HG03558 (cell line): ENCODE data around the gene FGF12.

Source experiments
- ATAC-seq: cut with Tn5 transposase; IDR thresholded peaks from one replicate; pipeline ENCODE4 v1.9.1; 2021; ENCODE audit warnings: moderate number of reproducible peaks; ENCODE audit not compliant: unreplicated experiment; ENCODE audit errors: extremely low read depth

The FGF12 gene

DNA sequence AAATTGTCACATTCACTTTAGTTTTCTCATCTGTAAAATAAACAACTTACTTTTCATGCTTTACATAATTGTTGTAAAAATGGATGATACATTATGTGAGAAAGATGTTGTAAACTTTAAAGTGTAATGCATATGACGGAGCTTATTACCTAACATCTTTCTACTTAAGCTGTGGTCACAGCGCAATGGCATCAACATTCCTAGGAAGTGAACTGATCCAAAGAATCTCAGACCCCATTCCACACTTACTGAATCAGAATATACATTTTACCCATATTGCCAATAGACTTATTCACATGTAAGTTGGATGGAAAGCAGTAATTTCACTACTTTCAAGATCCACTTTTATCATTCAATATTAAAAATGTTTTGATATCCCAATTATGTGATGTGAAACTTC is 497.5 kb downstream of the FGF12 start:
- no peak for ATAC-seq

DNA sequence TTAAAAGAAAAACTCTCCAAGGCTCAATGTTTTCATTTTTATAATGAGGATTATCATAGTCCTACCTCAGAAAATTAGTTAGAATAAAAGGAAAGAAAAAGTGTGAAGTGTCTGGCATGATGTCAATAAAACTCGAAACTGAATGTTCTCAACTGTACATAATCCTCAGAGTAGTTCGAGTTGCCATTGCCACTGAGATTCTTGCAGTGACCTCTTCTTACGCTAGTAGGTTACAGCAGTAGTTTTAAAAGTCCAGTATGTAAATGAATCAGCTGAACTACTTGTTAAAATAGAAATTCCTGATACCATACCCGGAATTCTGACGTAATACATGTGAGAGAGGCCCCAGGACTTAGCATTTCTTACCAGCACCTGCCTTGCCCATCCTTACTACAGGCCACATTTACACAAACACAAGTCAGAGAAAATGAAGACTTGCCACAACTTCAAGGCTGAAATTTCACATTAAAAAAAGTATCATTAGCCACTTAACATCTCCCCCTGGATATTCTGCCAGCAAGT is 502.6 kb downstream of the FGF12 start:
- ATAC-seq, result no peak

GRCh38 chr3:192223815-192224214 is 503.5 kb downstream of the FGF12 start:
- no peak for ATAC-seq

DNA sequence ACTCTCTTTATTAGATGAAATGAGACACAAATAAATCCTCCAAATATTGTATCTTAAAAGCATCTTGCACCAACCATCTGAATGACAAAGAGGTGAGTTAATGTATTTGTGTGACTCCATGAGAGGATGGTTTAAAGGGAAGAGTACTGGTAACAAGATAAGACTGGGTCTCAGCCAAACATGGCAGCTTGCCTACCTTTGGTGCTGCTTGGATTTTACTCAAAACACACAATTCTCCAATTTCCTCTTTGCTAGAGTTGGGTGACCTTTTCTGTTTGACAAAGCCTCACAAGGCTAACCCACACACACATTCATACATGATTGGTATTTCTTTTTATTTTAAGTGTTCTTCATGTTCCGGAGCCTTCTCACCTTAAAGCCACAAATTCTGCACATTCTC is 506.4 kb downstream of the FGF12 start:
- no peak for ATAC-seq

DNA sequence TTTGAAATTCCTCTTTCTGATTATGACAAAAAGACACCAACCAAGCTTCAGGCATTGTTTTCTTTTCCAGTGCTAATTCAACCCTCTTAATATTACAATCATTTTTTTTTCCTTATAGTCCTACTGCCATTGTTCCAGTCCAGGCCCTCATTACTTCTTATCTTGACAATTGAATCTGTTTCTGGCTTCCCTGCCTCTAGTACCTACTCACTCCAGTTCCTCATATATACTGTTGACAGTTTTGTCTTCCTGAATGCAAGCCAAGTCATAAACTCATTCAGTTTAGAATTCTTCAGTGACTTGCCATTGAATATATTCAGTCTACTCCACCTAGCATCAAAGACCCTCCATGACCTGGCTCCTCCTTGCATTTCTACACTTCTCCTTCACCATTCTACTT is 507.4 kb downstream of the FGF12 start:
- ATAC-seq, result no peak

GRCh38 chr3:192216067-192216466 is 511.3 kb downstream of the FGF12 start:
- ATAC-seq, result no peak

DNA sequence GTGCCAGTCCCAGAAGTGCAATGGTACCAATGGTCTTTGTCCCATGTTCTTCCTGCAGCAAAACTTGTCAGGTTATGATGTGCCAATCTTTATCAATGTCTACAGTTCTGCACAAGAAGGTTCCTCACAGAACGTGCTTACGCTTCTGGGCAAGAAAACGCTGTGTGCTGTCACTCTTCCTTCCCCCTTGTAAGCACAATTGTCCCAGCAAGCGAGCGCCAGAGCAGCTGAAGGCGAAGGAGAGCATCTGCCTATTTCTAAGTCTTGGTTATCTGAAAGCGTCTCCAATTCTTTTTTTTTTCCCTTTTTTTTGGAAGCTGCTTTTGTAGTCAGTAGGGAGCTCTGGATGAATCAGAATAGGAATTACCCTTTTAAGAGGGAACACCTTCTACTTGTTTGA is 514.4 kb downstream of the FGF12 start:
- ATAC-seq, result no peak

DNA sequence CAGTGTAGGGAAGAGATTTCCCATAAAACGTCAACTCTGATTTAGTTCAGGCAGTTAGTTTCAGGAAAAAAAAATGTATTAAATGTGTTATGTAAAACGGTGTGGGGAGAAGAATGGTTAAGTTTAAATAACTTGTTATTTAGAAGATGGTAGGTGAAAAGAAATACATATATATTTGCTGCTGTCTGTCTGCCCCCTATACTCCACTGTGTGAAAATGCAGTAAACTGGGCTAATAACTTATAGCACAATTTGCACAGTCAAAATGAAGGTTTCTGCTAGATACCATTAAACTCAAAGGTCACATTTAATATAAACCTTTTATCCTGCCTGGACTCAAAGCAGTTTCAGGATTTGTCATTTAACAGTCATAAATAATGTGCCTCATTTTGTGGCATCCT is 515.0 kb downstream of the FGF12 start:
- ATAC-seq, result no peak

DNA sequence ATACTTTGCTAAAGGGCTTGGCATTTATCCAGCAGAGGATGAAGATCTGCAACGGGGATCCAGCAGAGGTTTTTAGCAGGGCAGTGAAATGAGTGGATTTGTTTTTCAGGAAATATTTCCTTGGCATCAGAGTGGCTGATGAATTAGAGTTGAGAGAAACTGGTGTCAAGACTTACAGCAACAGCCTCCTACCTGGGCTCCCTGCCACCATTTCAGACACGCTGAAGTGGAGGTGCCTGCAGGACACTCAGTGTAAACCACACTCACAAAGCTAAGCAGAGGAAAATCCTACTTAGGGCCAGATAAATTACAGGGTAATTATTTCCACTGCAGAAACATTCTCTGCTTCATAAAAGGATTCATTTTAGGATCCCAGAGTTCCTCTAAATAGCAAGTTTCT is 519.7 kb downstream of the FGF12 start:
- no peak for ATAC-seq

DNA sequence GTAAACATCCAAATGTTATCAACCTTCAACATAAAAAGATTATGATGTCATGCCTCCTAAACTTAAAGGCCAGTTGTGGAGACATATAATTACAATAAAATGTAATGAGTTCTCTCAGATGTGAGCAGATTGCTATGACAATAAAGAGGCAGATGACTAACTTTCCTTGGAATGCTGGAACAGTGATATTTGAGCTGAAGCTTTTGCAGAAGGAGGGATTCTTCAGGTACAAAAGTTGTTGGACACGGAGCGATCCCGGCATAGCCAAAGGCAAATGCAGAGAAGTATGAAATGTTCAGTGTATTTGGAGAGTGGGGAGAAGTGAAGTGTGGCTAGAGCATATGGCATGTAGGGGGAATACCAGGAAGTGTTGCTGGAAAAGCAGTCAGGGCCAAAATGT is 520.1 kb downstream of the FGF12 start:
- no peak for ATAC-seq

GRCh38 chr3:192194085-192194484 is 533.3 kb downstream of the FGF12 start:
- no peak for ATAC-seq

DNA sequence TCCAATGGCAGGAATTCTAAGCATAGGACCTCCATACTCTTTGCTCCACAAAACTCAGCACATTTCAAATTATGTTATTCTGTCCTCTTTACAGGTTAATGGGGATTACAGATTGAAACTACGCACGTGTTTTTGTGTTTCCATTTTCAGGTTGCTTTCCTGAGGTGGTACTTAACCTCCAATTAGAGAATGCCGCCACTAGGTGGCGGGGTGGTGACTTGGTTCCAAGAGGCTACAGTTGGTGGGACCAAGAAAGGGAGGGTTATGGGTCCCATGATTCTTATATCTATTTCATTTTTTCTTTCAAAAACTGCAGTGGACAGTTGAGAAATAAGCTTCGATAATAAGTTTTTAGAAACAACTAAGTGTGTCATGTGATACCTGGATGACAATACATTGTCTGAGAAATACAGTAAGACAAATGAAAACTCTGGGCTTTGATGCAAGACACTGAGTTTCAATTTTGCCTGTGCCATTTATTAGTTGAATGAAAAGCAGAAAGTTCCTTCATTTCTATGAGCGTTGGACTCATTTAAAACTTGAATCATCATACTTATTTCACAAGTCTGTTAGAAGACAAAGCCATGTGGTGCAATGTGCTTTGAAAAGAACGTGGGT is 539.0 kb downstream of the FGF12 start:
- peak; percentile 69 for ATAC-seq

DNA sequence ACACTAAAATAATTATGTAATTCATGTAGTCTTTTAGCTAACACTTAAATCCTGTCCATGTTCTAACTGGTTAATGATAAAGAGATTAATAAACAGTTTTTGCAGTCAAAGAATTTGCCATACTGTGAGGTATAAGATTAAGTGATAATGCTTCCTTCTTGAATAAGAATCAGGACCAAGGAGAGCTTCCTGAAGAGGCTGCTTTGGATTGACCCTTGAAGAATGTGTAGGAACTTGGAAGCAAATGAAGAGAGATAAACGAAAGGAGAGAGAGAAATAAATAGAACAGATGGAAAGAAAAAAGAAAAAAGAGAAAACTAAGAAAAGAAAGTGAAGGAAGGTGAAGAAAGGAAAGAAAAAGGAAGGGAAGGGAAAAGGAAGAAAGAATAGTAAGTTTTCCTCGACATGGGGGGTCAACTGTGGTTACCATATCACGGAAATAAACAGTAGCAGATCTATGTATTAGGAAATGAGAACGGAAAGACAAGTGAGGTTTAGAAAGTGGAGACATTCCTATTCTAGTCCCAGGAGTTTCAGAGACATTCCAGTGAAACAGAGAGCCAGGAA is 539.8 kb downstream of the FGF12 start:
- ATAC-seq, result no peak

DNA sequence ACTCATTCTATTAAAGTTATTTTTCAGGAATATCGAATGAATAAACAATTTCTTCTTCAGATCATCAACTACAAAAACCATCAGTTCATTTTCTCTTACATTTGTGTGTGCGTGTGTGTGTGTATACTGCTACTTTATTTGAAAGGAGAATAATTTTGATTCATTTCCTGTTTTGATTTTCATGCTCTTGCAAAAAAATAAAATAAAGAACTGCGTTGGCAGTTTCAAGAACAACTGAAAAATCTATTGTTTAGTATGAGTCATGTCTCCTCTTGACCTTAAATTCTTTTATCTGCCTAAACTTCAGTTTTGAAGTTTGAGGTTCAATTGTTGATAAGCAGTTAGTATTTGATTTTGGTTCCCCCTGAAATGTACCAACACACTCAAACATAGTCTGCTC is 540.8 kb downstream of the FGF12 start:
- no peak for ATAC-seq

- no peak for ATAC-seq
Observed at GRCh38 chr3:192186045-192186444, 541.3 kb downstream of the FGF12 start.

GRCh38 chr3:192183109-192183508 is 544.2 kb downstream of the FGF12 start:
- no peak for ATAC-seq

DNA sequence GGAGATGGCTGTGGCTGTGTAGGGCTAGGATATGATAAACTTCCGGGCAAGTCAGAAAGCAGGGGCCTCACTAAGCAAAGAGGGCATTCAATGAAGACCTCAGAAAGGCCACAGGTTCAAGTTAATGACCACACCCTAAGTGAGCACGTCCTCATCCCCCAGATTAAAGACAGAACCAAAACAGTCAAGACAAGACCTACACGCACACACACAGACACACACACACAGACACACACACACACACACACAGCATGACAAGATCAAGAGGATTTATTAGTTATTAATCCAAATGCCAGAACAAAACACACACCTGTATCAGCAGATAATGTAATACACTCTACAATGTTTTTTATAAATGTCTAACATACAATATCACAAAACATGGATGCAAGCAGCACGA is 546.2 kb downstream of the FGF12 start:
- no peak for ATAC-seq

- ATAC-seq, result no peak
Observed at GRCh38 chr3:192177383-192177782, 550.0 kb downstream of the FGF12 start.

- ATAC-seq, result no peak
Observed at GRCh38 chr3:192174283-192174682, 553.1 kb downstream of the FGF12 start.

- ATAC-seq, result no peak
Observed at GRCh38 chr3:192171213-192171612, 556.1 kb downstream of the FGF12 start.

DNA sequence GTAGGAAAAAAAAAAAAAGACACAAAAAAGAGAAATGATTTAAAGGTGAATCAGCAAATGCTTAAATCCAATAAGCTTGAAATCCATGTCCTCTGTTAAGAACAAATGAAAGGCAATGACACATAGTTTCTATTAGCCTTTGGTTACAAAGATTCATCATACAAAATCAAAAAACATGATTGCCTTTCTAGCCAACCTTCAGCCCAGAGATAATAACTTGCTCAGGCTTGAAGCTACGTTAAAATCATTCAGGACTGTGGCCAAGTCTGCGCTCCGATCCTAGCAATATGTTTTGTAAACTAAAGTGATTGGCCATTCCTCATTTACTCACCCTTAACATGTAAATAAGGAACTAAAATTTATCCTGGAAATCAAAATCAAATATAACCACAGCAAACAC is 556.7 kb downstream of the FGF12 start:
- no peak for ATAC-seq

DNA sequence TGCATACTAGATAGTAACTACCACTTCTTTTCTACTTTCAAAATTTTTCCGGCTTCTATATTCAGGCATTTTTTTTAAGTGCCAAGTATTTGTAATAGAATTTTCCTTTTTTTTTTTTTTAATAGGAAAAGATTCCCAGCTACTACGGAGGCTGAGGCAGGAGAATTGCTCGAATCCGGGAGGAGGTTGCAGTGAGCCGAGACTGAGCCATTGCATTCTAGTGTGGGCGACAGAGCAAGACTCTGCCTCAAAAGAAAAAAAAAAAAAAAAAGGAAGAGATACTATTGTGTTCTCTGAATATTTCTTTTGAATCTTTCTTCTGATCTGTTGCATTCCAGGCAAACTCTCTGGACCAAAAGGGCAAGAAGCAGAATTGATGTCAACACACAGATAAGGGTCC is 557.3 kb downstream of the FGF12 start:
- no peak for ATAC-seq
